ENCODE measurements around the gene CPLX4. TPM values are rescaled to one million over a fixed set of nuclear protein-coding genes. Genes with fewer than 3 reads are reported as not detected.

The CPLX4 gene
- polyA plus RNA-seq, 1 donor (not counting 4 experiments of a cell fraction or from before 2014, with no cell fraction given), result not detected

DNA sequence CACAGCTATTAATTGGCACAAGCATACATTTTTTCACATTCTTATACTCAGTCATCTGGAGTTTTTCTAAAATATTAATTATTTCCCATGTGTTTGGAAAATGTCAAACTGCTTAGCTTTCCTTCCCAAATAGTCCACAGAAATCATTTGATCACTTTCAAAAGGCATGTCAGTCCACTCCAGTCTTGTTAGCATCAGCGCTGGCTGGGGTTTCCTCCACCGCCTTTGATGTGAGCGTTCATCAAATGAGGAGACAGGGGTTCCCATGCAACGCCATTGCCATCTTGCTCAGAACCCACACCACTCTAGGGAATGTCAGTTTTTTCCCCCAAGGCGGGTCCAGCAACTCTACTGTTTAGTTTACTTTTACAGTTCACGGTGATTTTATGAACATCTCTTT, 32.1 kb downstream of the CPLX4 start:
- Histone ChIP-seq H3K4me1 (ENCODE audit: control insufficient read depth, extremely low read depth, insufficient read depth, low read length) (no peaks in the 10 kb centered on the region), H3K4me2 (ENCODE audit: control insufficient read depth, extremely low read depth, insufficient read depth, low read depth, low read length) (no peak overlapping the region), H3K36me3 (ENCODE audit: control insufficient read depth in 2 of 2, extremely low read depth in 1 of 2, insufficient read depth in 2 of 2, low read length in 2 of 2) (no peaks in the 10 kb centered on the region), H3K9me1 (ENCODE audit: control insufficient read depth, extremely low read depth, insufficient read depth, low read length) (no peaks in the 10 kb centered on the region), H2AFZ (ENCODE audit: control insufficient read depth, low read length) (no peak overlapping the region), H3K79me2 (ENCODE audit: control insufficient read depth, insufficient read depth, low read length) (no peaks in the 10 kb centered on the region), H3K9me3 (ENCODE audit: control insufficient read depth, low read depth, low read length) (no peaks in the 10 kb centered on the region), H3K27me3 (ENCODE audit: control insufficient read depth, extremely low read depth, insufficient read depth, low read length) (peaks cover 39% of the 10 kb centered on the region), H3K9ac (ENCODE audit: control insufficient read depth, extremely low read depth, insufficient read depth, low read length) (no peak overlapping the region), H3K4me3 (ENCODE audit: control insufficient read depth in 2 of 3, extremely low read depth in 1 of 3, insufficient read depth in 2 of 3, low read depth in 1 of 3, low read length in 3 of 3) (no peak overlapping the region), H3K27ac (ENCODE audit: control insufficient read depth, insufficient read depth, low read length) (no peak overlapping the region), H4K20me1 (ENCODE audit: control insufficient read depth, extremely low read depth, insufficient read depth, low read length) (no peaks in the 10 kb centered on the region)
- no peak for TF ChIP-seq EZH2 (IDR thresholded peaks at IDR 0.05; ENCODE audit: low read length)
- dilution Hi-C loops (cut with MboI; ENCODE audit: extremely low pct_ligation_motif_present, low sequenced_read_pairs), result no loop called here
- FAIRE-seq, result no peak
- DNase-seq (ENCODE audit: low read depth, low spot score), result no peak

DNA sequence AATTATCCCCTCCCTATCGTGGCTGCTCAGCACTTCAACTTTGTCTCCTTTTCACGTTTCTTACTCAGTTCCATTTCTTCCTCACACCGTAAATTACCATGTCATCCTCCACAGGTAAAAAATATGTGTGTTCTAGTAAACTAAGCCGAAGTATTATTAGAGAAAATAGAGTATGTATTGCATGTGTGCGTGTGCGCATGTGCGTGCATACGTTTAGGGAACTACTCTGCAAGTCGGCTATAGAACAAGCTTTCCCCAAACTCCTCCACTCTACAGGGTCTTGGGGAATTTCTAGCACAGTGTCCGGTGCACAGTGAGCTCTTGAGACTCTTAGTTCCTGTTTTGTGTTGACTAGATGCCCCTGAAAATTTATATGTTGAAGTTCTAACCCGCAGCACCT, 36.1 kb downstream of the CPLX4 start:
- H4K20me1 ChIP-seq (ENCODE audit: control insufficient read depth, extremely low read depth, insufficient read depth, low read length), result no peaks in the 10 kb centered on the region
- H3K9me1 ChIP-seq (ENCODE audit: control insufficient read depth, extremely low read depth, insufficient read depth, low read length), result no peaks in the 10 kb centered on the region
- H3K36me3 ChIP-seq (ENCODE audit: control insufficient read depth in 2 of 2, extremely low read depth in 1 of 2, insufficient read depth in 2 of 2, low read length in 2 of 2), result no peaks in the 10 kb centered on the region
- H3K9me3 ChIP-seq (ENCODE audit: control insufficient read depth, low read depth, low read length), result no peaks in the 10 kb centered on the region
- H3K27ac ChIP-seq (ENCODE audit: control insufficient read depth, insufficient read depth, low read length), result no peak overlapping the region
- H3K4me2 ChIP-seq (ENCODE audit: control insufficient read depth, extremely low read depth, insufficient read depth, low read depth, low read length), result no peak overlapping the region
- no peaks in the 10 kb centered on the region for H3K4me1 ChIP-seq (ENCODE audit: control insufficient read depth, extremely low read depth, insufficient read depth, low read length)
- H3K27me3 ChIP-seq (ENCODE audit: control insufficient read depth, extremely low read depth, insufficient read depth, low read length), result peaks cover 59% of the 10 kb centered on the region
- FAIRE-seq, result no peak
- DNase-seq (ENCODE audit: low read depth, low spot score), result no peak
- H2AFZ ChIP-seq (ENCODE audit: control insufficient read depth, low read length), result no peak overlapping the region
- TF ChIP-seq EZH2 (IDR thresholded peaks at IDR 0.05; ENCODE audit: low read length), result no peak
- TF ChIP-seq, protein P1, sequence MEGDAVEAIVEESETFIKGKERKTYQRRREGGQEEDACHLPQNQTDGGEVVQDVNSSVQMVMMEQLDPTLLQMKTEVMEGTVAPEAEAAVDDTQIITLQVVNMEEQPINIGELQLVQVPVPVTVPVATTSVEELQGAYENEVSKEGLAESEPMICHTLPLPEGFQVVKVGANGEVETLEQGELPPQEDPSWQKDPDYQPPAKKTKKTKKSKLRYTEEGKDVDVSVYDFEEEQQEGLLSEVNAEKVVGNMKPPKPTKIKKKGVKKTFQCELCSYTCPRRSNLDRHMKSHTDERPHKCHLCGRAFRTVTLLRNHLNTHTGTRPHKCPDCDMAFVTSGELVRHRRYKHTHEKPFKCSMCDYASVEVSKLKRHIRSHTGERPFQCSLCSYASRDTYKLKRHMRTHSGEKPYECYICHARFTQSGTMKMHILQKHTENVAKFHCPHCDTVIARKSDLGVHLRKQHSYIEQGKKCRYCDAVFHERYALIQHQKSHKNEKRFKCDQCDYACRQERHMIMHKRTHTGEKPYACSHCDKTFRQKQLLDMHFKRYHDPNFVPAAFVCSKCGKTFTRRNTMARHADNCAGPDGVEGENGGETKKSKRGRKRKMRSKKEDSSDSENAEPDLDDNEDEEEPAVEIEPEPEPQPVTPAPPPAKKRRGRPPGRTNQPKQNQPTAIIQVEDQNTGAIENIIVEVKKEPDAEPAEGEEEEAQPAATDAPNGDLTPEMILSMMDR (optimal IDR thresholded peaks at IDR 0.05 in 1 of 3, IDR thresholded peaks at IDR 0.05 in 1 of 3, conservative IDR thresholded peaks at IDR 0.05 in 1 of 3; ENCODE audit: extremely low read depth in 1 of 3, insufficient read depth in 2 of 3, low read length in 3 of 3), result no peak
- no peak overlapping the region for H3K4me3 ChIP-seq (ENCODE audit: control insufficient read depth in 2 of 3, extremely low read depth in 1 of 3, insufficient read depth in 2 of 3, low read depth in 1 of 3, low read length in 3 of 3)
- dilution Hi-C loops (cut with MboI; ENCODE audit: extremely low pct_ligation_motif_present, low sequenced_read_pairs), result no loop called here
- H3K9ac ChIP-seq (ENCODE audit: control insufficient read depth, extremely low read depth, insufficient read depth, low read length), result no peak overlapping the region
- H3K79me2 ChIP-seq (ENCODE audit: control insufficient read depth, insufficient read depth, low read length), result no peaks in the 10 kb centered on the region

DNA sequence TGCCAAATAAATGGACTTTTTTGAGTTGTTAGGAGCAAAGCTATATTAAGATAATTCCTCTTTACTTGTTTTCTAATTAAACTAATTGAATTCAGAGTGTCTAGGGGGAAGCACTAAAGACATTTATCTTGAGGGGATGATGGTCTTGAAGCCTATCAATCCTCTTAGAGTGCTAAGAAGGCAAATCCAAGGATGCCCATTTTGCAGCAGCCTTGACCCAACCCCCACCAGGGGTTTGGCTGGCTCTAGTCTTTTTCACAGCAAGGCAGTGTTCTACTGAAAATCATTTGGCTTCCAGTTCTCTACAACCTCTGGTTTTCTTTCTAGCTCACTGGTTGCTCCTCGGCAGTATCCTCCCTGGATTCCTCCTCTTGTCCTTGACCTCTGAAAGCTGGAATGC, 38.7 kb downstream of the CPLX4 start:
- DNase-seq (ENCODE audit: low read depth, low spot score), result no peak
- Histone ChIP-seq H3K27me3 (ENCODE audit: control insufficient read depth, extremely low read depth, insufficient read depth, low read length) (peaks cover 62% of the 10 kb centered on the region), H3K4me3 (ENCODE audit: control insufficient read depth in 2 of 3, extremely low read depth in 1 of 3, insufficient read depth in 2 of 3, low read depth in 1 of 3, low read length in 3 of 3) (no peak overlapping the region), H3K9me3 (ENCODE audit: control insufficient read depth, low read depth, low read length) (no peaks in the 10 kb centered on the region), H3K9me1 (ENCODE audit: control insufficient read depth, extremely low read depth, insufficient read depth, low read length) (no peaks in the 10 kb centered on the region), H3K4me1 (ENCODE audit: control insufficient read depth, extremely low read depth, insufficient read depth, low read length) (no peaks in the 10 kb centered on the region), H3K36me3 (ENCODE audit: control insufficient read depth in 2 of 2, extremely low read depth in 1 of 2, insufficient read depth in 2 of 2, low read length in 2 of 2) (no peaks in the 10 kb centered on the region), H3K79me2 (ENCODE audit: control insufficient read depth, insufficient read depth, low read length) (no peaks in the 10 kb centered on the region), H3K27ac (ENCODE audit: control insufficient read depth, insufficient read depth, low read length) (no peak overlapping the region), H3K4me2 (ENCODE audit: control insufficient read depth, extremely low read depth, insufficient read depth, low read depth, low read length) (no peak overlapping the region), H2AFZ (ENCODE audit: control insufficient read depth, low read length) (no peak overlapping the region), H4K20me1 (ENCODE audit: control insufficient read depth, extremely low read depth, insufficient read depth, low read length) (no peaks in the 10 kb centered on the region), H3K9ac (ENCODE audit: control insufficient read depth, extremely low read depth, insufficient read depth, low read length) (no peak overlapping the region)
- TF ChIP-seq, protein P1 (optimal IDR thresholded peaks at IDR 0.05 in 1 of 3, IDR thresholded peaks at IDR 0.05 in 1 of 3, conservative IDR thresholded peaks at IDR 0.05 in 1 of 3; ENCODE audit: extremely low read depth in 1 of 3, insufficient read depth in 2 of 3, low read length in 3 of 3), result no peak
- no peak for TF ChIP-seq EZH2 (IDR thresholded peaks at IDR 0.05; ENCODE audit: low read length)
- dilution Hi-C loops (cut with MboI; ENCODE audit: extremely low pct_ligation_motif_present, low sequenced_read_pairs), result no loop called here
- FAIRE-seq, result no peak

Measured in keratinocyte (primary cell).